Osteocyte (in vitro differentiated cells): ENCODE data around the gene PRDX1. TPM values are rescaled to one million over a fixed set of nuclear protein-coding genes. Genes with fewer than 3 reads are reported as not detected.
"Not testable (repeated sequence)": the region's sequence is repeated elsewhere in the genome, so short reads cannot be mapped to it uniquely, and the experiment has no call there.

ENCODE experiments used
- DNase-seq: peaks from one replicate; pipeline ENCODE4 v3.0.0; 2021; ENCODE audit warnings: mixed read lengths; ENCODE audit not compliant: unreplicated experiment; ENCODE audit errors: extremely low spot score
- H3K27ac Mint-ChIP-seq: one replicate; pipeline ENCODE4 v1.8.0; 2021; ENCODE audit warnings: mild to moderate bottlenecking, mixed read lengths; ENCODE audit not compliant: unreplicated experiment
- H3K27me3 Mint-ChIP-seq: one replicate; pipeline ENCODE4 v1.8.0; 2021; ENCODE audit warnings: mixed read lengths; ENCODE audit not compliant: unreplicated experiment
- H3K36me3 Mint-ChIP-seq: one replicate; pipeline ENCODE4 v1.8.0; 2021; ENCODE audit warnings: mixed read lengths; ENCODE audit not compliant: unreplicated experiment
- H3K4me1 Mint-ChIP-seq: one replicate; pipeline ENCODE4 v1.8.0; 2021; ENCODE audit warnings: mixed read lengths; ENCODE audit not compliant: unreplicated experiment
- H3K4me3 Mint-ChIP-seq: one replicate; pipeline ENCODE4 v1.8.0; 2021; ENCODE audit warnings: mild to moderate bottlenecking, moderate library complexity, mixed read lengths; ENCODE audit not compliant: unreplicated experiment
- H3K9me3 Mint-ChIP-seq: one replicate; pipeline ENCODE4 v1.8.0; 2021; ENCODE audit warnings: mixed read lengths; ENCODE audit not compliant: unreplicated experiment
- CTCF ChIP-seq: fragments of 200-600 bp; sonication (generic); IDR thresholded peaks from 2 replicates; pipeline ENCODE4 v1.5.0; 2021; ENCODE audit warnings: antibody characterized with exemption, mild to moderate bottlenecking, moderate library complexity
- total RNA-seq: library from RNA; stranded (reverse); gene quantifications from 2 replicates; pipeline ENCODE4 v1.2.1, GENCODE V29; 2021

The PRDX1 gene
- total RNA-seq, 1 donor from 2014 or later: 291 TPM

- peaks cover 2% of the 10 kb centered on the region for H3K27me3 Mint-ChIP-seq
- H3K27ac Mint-ChIP-seq: no peak overlapping the region
- DNase-seq: no peak
- H3K36me3 Mint-ChIP-seq: no peaks in the 10 kb centered on the region
- no peak overlapping the region for H3K4me3 Mint-ChIP-seq
- no peaks in the 10 kb centered on the region for H3K9me3 Mint-ChIP-seq
- no peak for TF ChIP-seq CTCF
- no peaks in the 10 kb centered on the region for H3K4me1 Mint-ChIP-seq
These were observed 15.2 kb upstream of the PRDX1 start for GRCh38 chr1:45536886-45537285.

GRCh38 chr1:45535988-45536766 is 14.5 kb upstream of the PRDX1 start:
- no peak overlapping the region for H3K27ac Mint-ChIP-seq
- H3K36me3 Mint-ChIP-seq: no peaks in the 10 kb centered on the region
- TF ChIP-seq CTCF: no peak
- peaks cover 3% of the 10 kb centered on the region for H3K27me3 Mint-ChIP-seq
- no peaks in the 10 kb centered on the region for H3K4me1 Mint-ChIP-seq
- no peak for DNase-seq
- H3K4me3 Mint-ChIP-seq: no peak overlapping the region
- no peaks in the 10 kb centered on the region for H3K9me3 Mint-ChIP-seq

DNA sequence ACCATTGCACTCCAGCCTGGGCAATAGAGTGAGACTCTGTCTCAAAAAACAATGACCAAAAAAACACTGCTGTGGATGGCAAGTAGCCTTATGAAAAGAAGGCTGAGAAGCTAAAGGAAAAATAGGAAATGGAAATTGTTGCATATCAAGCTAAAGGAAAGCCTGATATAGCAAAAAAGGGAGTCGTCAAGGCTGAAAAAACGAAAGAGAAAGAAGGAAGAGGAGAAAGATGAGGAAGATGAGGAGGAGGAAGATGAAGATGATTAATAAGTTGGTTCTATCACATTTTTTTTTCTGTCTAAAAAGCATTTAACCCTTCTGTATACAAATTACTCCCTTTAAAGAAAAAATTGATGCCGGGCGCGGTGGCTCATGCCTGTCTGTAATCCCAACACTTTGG is 10.2 kb upstream of the PRDX1 start:
- DNase-seq: no peak
- Mint-ChIP-seq H3K9me3 (no peaks in the 10 kb centered on the region), H3K27me3 (peaks cover 2% of the 10 kb centered on the region), H3K36me3 (no peaks in the 10 kb centered on the region), H3K4me1 (no peaks in the 10 kb centered on the region), H3K27ac (no peak overlapping the region), H3K4me3 (no peak overlapping the region)
- TF ChIP-seq CTCF: no peak

- no peak for TF ChIP-seq CTCF
- Mint-ChIP-seq H3K27me3 (peaks cover 2% of the 10 kb centered on the region), H3K36me3 (no peaks in the 10 kb centered on the region), H3K4me3 (no peak overlapping the region), H3K9me3 (no peaks in the 10 kb centered on the region), H3K27ac (no peak overlapping the region), H3K4me1 (peaks cover 2% of the 10 kb centered on the region)
- no peak for DNase-seq
These were observed 9.0 kb upstream of the PRDX1 start for GRCh38 chr1:45530632-45531135.

DNA sequence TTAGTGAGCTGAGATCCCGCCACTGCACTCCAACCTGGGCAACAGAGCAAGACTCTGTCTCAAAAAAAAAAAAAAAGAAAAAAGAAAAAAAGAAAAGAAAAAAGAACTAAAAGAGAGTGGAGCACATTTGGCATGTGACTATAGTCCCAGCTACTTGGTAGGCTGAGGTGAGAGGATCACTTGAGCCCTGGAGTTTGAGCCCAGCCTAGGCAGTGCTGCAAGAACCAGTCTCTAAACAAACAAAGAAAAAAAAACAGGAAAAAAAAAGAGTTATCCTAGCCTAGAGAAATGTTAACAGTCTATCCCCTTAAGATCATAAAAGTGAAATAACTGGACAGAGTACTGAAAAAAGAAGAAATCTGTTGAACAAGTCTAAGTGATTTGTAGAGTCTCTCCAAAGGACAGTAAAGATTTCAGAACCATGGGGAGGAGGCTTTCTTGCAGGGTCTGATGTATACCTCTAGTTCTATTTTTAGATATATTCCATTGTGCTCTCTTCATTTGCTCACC is 4.5 kb upstream of the PRDX1 start:
- TF ChIP-seq CTCF: no peak
- Mint-ChIP-seq H3K4me1 (peaks cover 12% of the 10 kb centered on the region), H3K27ac (peak overlapping the region; percentile 12), H3K9me3 (no peaks in the 10 kb centered on the region), H3K27me3 (no peaks in the 10 kb centered on the region), H3K4me3 (no peak overlapping the region), H3K36me3 (no peaks in the 10 kb centered on the region)
- no peak for DNase-seq

DNA sequence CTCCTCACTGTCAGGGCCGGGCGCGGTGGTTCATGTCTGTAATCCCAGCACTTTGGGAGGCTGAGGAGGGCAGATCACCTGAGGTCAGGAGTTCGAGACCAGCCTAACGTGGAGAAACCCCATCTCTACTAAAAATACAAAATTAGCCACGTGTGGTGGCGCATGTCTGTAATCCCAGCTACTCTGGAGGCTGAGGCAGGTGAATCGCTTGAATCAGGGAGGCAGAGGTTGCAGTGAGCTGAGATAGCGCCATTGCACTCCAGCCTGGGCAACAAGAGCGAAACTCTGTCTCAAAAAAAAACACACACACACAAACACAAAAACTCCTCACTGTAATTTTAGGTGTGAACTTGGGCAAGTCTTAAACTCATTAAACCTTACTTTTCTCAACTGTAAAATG is 2.3 kb upstream of the PRDX1 start:
- H3K4me3 Mint-ChIP-seq, H3K27ac Mint-ChIP-seq, DNase-seq, H3K27me3 Mint-ChIP-seq, H3K36me3 Mint-ChIP-seq, H3K9me3 Mint-ChIP-seq: not testable (repeated sequence)
- peaks cover 25% of the 10 kb centered on the region for H3K4me1 Mint-ChIP-seq

DNA sequence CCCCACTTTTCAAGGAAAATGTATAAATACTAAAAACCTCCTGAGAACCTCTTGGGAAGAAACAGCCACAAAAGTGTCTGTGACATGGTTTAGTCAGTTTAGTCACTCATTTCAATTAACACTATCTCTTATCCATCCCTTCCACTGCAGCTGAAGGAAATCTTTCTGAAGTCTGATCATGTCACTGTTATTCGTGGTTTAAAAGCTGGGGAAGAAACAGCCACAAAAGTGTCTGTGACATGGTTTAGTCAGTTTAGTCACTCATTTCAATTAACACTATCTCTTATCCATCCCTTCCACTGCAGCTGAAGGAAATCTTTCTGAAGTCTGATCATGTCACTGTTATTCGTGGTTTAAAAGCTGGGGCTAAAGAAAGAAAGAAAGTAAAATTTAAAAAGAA is 1.8 kb upstream of the PRDX1 start:
- H3K4me3 Mint-ChIP-seq, DNase-seq, H3K36me3 Mint-ChIP-seq, H3K9me3 Mint-ChIP-seq, H3K27me3 Mint-ChIP-seq: not testable (repeated sequence)
- Mint-ChIP-seq H3K27ac (peak overlapping the region; percentile 99), H3K4me1 (peaks cover 29% of the 10 kb centered on the region)
